WI38 (cell line): Measurements from ENCODE around the gene GABPB2.

Source experiments
- H3K4me3 ChIP-seq: 2 replicates; pipeline ENCODE4 v1.5.1; 2011; ENCODE audit warnings: low read depth, mild to moderate bottlenecking, control low read depth, low read length
- CTCF ChIP-seq: IDR thresholded peaks from 2 replicates; pipeline ENCODE4 v1.5.1; 2012; ENCODE audit warnings: low read depth, mild to moderate bottlenecking, control low read depth, low read length

GABPB2 gene

GRCh38 chr1:151039521-151039920 is 31.0 kb upstream of the GABPB2 start:
- H3K4me3 ChIP-seq: no peak overlapping the region
- no peak for TF ChIP-seq CTCF

GRCh38 chr1:151043163-151043562 is 27.4 kb upstream of the GABPB2 start:
- TF ChIP-seq CTCF: no peak
- no peak overlapping the region for H3K4me3 ChIP-seq

GRCh38 chr1:151047591-151047924 is 23.0 kb upstream of the GABPB2 start, which contains the start of gene C1orf56:
Gene C1orf56 (plus strand): TSS chr1:151047751. CDS start chr1:151047848, 97 bp downstream.
- peak within 1 kb of the TSS; percentile 65 for H3K4me3 ChIP-seq

GRCh38 chr1:151047925-151048644 is 22.5 kb upstream of the GABPB2 start:
- peak; percentile 24; the same call in 1 of the 2 replicates for TF ChIP-seq CTCF
- H3K4me3 ChIP-seq: peak overlapping the region; percentile 65

More at GRCh38 chr1:151047591-151047924, 23.0 kb upstream of the GABPB2 start, which contains the start of gene C1orf56:
- TF ChIP-seq CTCF: no peak

GRCh38 chr1:151048645-151049032 is 21.9 kb upstream of the GABPB2 start:
- TF ChIP-seq CTCF: no peak
- peak overlapping the region; percentile 65 for H3K4me3 ChIP-seq

- TF ChIP-seq CTCF: no peak
- H3K4me3 ChIP-seq: no peak overlapping the region
These were observed 21.1 kb upstream of the GABPB2 start for GRCh38 chr1:151049458-151049857.

- TF ChIP-seq CTCF: no peak
These were observed 20.4 kb upstream of the GABPB2 start for GRCh38 chr1:151050051-151050688.

More at GRCh38 chr1:151050051-151050688, 20.4 kb upstream of the GABPB2 start:
- no peak overlapping the region for H3K4me3 ChIP-seq
